Measurements from ENCODE around the gene IL13RA1. TPM values are rescaled to one million over a fixed set of nuclear protein-coding genes. Genes with fewer than 3 reads are reported as not detected.

Gene IL13RA1
- total RNA-seq, 4 donors from 2014 or later = 44.9 to 77.8 (median 71.0) TPM

- ATAC-seq (ENCODE audit: low FRiP score) (no peak), DNase-seq (ENCODE audit: low spot score) (no peak)
- no peak for TF ChIP-seq CTCF (IDR thresholded peaks at IDR 0.05)
Observed at GRCh38 chrX:118824173-118824730, 96.8 kb downstream of the IL13RA1 start.

GRCh38 chrX:118825227-118825626 lies 97.8 kb downstream of the IL13RA1 start:
- TF ChIP-seq CTCF (IDR thresholded peaks at IDR 0.05) = no peak
- no peak for ATAC-seq (ENCODE audit: low FRiP score)
- DNase-seq (ENCODE audit: low spot score) = no peak

GRCh38 chrX:118839334-118839958 lies 112.0 kb downstream of the IL13RA1 start:
- ATAC-seq (ENCODE audit: low FRiP score) (peak; percentile 95), DNase-seq (ENCODE audit: low spot score) (peak; percentile 78)
- TF ChIP-seq CTCF (IDR thresholded peaks at IDR 0.05) = peak in 1 of 3 donors; percentile 27

Small RNA genes lying within 50 kb of the gene (small RNA-seq; reads per million reads assigned to genes)
- not detected for gene RF00566

Other genes starting within 250 kb of the IL13RA1 start
- 100 to 1,000 TPM in 1 of 4 donors, 10 to 100 TPM in 3; 62.1 to 156 (median 76.3) TPM for gene DOCK11, start 231.8 kb upstream of the IL13RA1 start, total RNA-seq
- gene ZCCHC12, start 96.2 kb downstream of the IL13RA1 start, total RNA-seq = under 1 TPM in 2 of 4 donors, not detected in 2; 0.37 to 0.72 TPM
- gene LONRF3, start 247.0 kb downstream of the IL13RA1 start, total RNA-seq = 10 to 100 TPM; 15.1 to 54.4 (median 27.3) TPM